ENCODE measurements around the gene PARVA.

Gene PARVA

GRCh38 chr11:12434325-12434654 is 56.9 kb downstream of the PARVA start:
- DNase-seq, result no peak

- no peak for DNase-seq
These were observed 57.9 kb downstream of the PARVA start for GRCh38 chr11:12435264-12435663.

- no peak for DNase-seq
These were observed 58.9 kb downstream of the PARVA start for GRCh38 chr11:12436266-12436665.

GRCh38 chr11:12438291-12438690 is 60.9 kb downstream of the PARVA start:
- no peak for DNase-seq

- DNase-seq, result no peak
These were observed 62.2 kb downstream of the PARVA start for GRCh38 chr11:12439615-12440014.

- no peak for DNase-seq
These were observed 63.2 kb downstream of the PARVA start for GRCh38 chr11:12440565-12440964.

- no peak for DNase-seq
These were observed 64.0 kb downstream of the PARVA start for GRCh38 chr11:12441231-12441861.

GRCh38 chr11:12444601-12445000 is 67.2 kb downstream of the PARVA start:
- no peak for DNase-seq

GRCh38 chr11:12445001-12445400 is 67.6 kb downstream of the PARVA start:
- no peak for DNase-seq

GRCh38 chr11:12446863-12447262 is 69.5 kb downstream of the PARVA start:
- no peak for DNase-seq

- no peak for DNase-seq
These were observed 71.0 kb downstream of the PARVA start for GRCh38 chr11:12448131-12448939.

- DNase-seq, result no peak
These were observed 72.8 kb downstream of the PARVA start for GRCh38 chr11:12449961-12450715.

GRCh38 chr11:12451179-12451814 is 73.9 kb downstream of the PARVA start:
- no peak for DNase-seq

GRCh38 chr11:12453243-12453642 is 75.9 kb downstream of the PARVA start:
- DNase-seq, result no peak

- no peak for DNase-seq
These were observed 77.4 kb downstream of the PARVA start for GRCh38 chr11:12454782-12455181.

- no peak for DNase-seq
These were observed 78.6 kb downstream of the PARVA start for GRCh38 chr11:12455938-12456337.

- no peak for DNase-seq
These were observed 79.5 kb downstream of the PARVA start for GRCh38 chr11:12456651-12457579.

GRCh38 chr11:12458042-12458441 is 80.7 kb downstream of the PARVA start:
- no peak for DNase-seq

- DNase-seq, result no peak
These were observed 82.0 kb downstream of the PARVA start for GRCh38 chr11:12459374-12459773.

GRCh38 chr11:12459865-12460444 is 82.6 kb downstream of the PARVA start:
- no peak for DNase-seq

- DNase-seq, result no peak
These were observed 83.1 kb downstream of the PARVA start for GRCh38 chr11:12460466-12460865.

GRCh38 chr11:12461516-12461915 is 84.1 kb downstream of the PARVA start:
- DNase-seq, result no peak
